BJ (cell line): ENCODE measurements around the gene ST3GAL6. TPM values are rescaled to one million over a fixed set of nuclear protein-coding genes. Genes with fewer than 3 reads are reported as not detected.

ENCODE experiments used
- CTCF ChIA-PET: fragments of 350-600 bp; formaldehyde crosslinking; extraction: SDS; loops from one replicate; lab custom pipeline; 2021; ENCODE audit warnings: antibody characterized with exemption, inconsistent platforms; lab: Yijun Ruan, JAX
- POLR2A ChIA-PET: fragments of 300-600 bp; sonication (Branson Sonifier 250); formaldehyde crosslinking; extraction: SDS; loops from one replicate; lab custom pipeline; 2021; ENCODE audit warnings: antibody characterized with exemption; lab: Charles Lee
- DNase-seq: peaks from one replicate; pipeline ENCODE4 v3.0.0-alpha.2; 2011; ENCODE audit warnings: low read depth
- H3K27me3 ChIP-seq: 2 replicates; pipeline ENCODE4 v1.6.0; 2011; ENCODE audit warnings: low read length; ENCODE audit not compliant: control insufficient read depth, insufficient read depth
- H3K36me3 ChIP-seq: 2 replicates; pipeline ENCODE4 v1.5.1; 2011; ENCODE audit warnings: low read length; ENCODE audit not compliant: control insufficient read depth, insufficient read depth
- H3K4me3 ChIP-seq: 2 replicates; pipeline ENCODE4 v1.5.1; 2011; ENCODE audit warnings: low read depth, mild to moderate bottlenecking, control low read depth, low read length
- polyA plus RNA-seq: library from polyadenylated mRNA; depleted of rRNA; stranded (reverse); fragments of >200 nt; gene quantifications from 2 replicates; pipeline ENCODE4 v1.2.3, GENCODE V29; 2011
- TF ChIP-seq, protein P1 (sequence below): IDR thresholded peaks from 2 replicates; pipeline ENCODE4 v1.5.1; 2011; ENCODE audit warnings: low read depth, mild to moderate bottlenecking, control low read depth, inconsistent platforms, low read length, moderate library complexity; ENCODE audit not compliant: insufficient read depth

The ST3GAL6 gene
- polyA plus RNA-seq, 1 experiment, result not detected

DNA sequence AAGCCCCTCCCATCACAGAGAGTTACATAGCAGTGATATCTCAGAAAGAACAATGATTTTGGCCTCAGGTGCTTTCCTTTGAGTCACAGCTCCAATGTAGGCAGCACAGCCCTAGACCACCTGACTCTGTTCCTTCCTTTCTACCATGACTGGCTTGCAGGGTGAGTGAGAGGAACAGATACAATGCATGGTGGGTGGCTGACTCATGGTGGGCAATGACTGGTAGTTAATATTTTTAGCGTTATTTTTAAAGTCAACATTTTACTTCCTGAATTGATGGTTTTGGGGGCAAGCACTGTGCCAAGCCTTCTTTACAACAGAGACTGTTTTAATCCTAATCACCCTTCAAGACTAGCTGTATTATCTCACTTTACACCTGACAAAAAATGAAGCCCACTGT lies 32.8 kb upstream of the ST3GAL6 start:
- POLR2A ChIA-PET, result no interaction called here
- TF ChIP-seq, protein P1, sequence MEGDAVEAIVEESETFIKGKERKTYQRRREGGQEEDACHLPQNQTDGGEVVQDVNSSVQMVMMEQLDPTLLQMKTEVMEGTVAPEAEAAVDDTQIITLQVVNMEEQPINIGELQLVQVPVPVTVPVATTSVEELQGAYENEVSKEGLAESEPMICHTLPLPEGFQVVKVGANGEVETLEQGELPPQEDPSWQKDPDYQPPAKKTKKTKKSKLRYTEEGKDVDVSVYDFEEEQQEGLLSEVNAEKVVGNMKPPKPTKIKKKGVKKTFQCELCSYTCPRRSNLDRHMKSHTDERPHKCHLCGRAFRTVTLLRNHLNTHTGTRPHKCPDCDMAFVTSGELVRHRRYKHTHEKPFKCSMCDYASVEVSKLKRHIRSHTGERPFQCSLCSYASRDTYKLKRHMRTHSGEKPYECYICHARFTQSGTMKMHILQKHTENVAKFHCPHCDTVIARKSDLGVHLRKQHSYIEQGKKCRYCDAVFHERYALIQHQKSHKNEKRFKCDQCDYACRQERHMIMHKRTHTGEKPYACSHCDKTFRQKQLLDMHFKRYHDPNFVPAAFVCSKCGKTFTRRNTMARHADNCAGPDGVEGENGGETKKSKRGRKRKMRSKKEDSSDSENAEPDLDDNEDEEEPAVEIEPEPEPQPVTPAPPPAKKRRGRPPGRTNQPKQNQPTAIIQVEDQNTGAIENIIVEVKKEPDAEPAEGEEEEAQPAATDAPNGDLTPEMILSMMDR, result no peak
- Histone ChIP-seq H3K36me3 (no peaks in the 10 kb centered on the region), H3K27me3 (peaks cover 12% of the 10 kb centered on the region), H3K4me3 (no peak overlapping the region)
- DNase-seq, result no peak
- CTCF ChIA-PET, result interaction anchor here (0.6 kb wide), 1 partner anchor 119 kb away, joined by 3 read pairs; no protein-coding TSS in a partner anchor

- POLR2A ChIA-PET, result no interaction called here
- H3K4me3 ChIP-seq, result no peak overlapping the region
- TF ChIP-seq, protein P1, result no peak
- no peak for DNase-seq
- H3K36me3 ChIP-seq, result no peaks in the 10 kb centered on the region
- CTCF ChIA-PET, result no interaction called here
- H3K27me3 ChIP-seq, result peaks cover 16% of the 10 kb centered on the region
These were observed 32.1 kb upstream of the ST3GAL6 start for GRCh38 chr3:98730886-98731537.

DNA sequence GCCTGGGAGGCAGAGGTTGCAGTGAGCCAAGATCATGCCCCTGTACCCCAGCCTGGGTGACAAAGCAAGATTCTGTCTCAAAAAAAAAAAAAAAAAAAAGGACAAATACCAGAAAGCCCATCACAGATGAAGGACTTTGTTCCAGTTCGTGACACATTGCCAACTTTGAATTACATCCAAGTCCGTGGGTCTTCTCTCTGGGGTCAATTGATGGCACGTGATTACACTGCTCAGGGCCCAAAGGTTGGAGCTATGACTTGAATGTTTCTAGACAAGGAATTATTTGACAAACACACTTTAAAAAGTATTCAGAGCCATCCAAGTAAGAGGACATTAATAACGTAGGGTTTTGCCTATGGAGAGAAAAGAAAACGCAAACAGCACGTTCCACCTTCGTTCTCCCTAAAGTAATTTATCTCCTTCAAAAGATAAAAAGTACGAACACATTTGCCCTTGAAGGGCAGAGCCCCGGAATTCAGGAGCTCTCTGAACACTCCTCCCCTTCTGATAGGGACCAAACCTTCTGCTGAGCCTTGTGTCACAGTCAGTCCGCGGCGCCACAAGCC lies 31.3 kb upstream of the ST3GAL6 start:
- H3K27me3 ChIP-seq, result peaks cover 17% of the 10 kb centered on the region
- TF ChIP-seq, protein P1, result no peak
- POLR2A ChIA-PET, result no interaction called here

DNA sequence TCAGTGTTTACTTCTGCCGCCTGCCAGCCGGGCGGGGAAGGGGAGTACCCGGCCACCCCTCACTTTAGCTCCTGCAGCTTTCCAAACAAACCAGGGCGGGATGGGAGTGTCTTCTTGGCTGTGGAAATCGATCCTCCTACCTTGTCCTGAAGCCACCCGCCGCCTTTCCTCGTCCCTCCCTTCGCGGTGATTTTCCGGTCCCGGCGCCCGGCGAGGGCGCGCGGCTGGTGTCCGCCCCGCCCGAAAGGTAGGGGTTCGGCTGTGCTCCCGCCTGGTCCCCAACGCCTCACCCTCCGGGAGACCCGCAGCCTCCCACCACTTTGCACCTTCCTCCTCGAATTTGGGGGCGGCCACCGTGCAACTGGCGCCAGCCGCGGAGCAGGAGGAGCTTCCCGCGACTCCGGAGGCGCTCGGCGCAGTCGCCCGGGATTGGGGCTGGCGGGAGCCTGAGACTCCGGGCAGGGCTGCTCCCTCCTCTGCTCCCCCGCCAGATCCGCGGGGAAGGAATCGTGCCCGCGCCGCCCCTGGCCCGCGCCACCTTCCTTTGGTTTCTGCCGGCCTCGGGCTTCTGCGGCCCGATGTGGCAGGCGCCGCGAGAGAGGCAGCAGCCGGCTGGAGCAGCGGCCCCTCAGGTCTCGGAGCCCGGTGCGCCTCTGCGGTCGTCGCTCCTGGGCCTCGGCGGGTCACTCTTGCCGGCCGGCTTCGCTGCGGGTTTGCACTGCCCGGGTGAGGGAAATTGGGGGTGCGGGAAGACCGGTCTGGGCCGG lies 30.7 kb upstream of the ST3GAL6 start:
- CTCF ChIA-PET, result interaction anchor here (0.9 to 1.2 kb wide), 2 partner anchors 21 to 24 kb away, joined by 3 read pairs; no protein-coding TSS in a partner anchor
- H3K4me3 ChIP-seq, result peak overlapping the region; percentile 44
- no peaks in the 10 kb centered on the region for H3K36me3 ChIP-seq
- POLR2A ChIA-PET, result no interaction called here
- TF ChIP-seq, protein P1, result no peak
- DNase-seq, result no peak
- peaks cover 17% of the 10 kb centered on the region for H3K27me3 ChIP-seq

More for the DNA sequence above, 31.3 kb upstream of the ST3GAL6 start:
- Histone ChIP-seq H3K4me3 (peak overlapping the region; percentile 44), H3K36me3 (no peaks in the 10 kb centered on the region)
- DNase-seq, result no peak
- CTCF ChIA-PET, result interaction anchor here (1.2 kb wide), 1 partner anchor 20 kb away, joined by 3 read pairs; no protein-coding TSS in a partner anchor
